Transverse colon (tissue), 4 donors: Measurements from ENCODE around the gene HID1. TPM values are rescaled to one million over a fixed set of nuclear protein-coding genes. Genes with fewer than 3 reads are reported as not detected.

Experiments used
- DNase-seq: peaks from one replicate; pipeline ENCODE4 v3.0.0-alpha.2; 2019
- H3K27ac ChIP-seq, 4 donors: fragments of 200-600 bp; sonication (generic); 2 replicates each; pipeline ENCODE4 v1.5.1; 2016 to 2018; ENCODE audit warnings: inconsistent platforms in 4 of 4
- H3K27me3 ChIP-seq: fragments of 200-600 bp; sonication (generic); 2 replicates; pipeline ENCODE4 v1.5.1; 2017; ENCODE audit warnings: inconsistent platforms
- H3K36me3 ChIP-seq, 4 donors: fragments of 200-600 bp; sonication (generic); 2 replicates each; pipeline ENCODE4 v1.5.1; 2017 to 2019; ENCODE audit warnings: inconsistent platforms in 4 of 4
- H3K4me1 ChIP-seq, 4 donors: fragments of 200-600 bp; sonication (generic); 2 replicates each; pipeline ENCODE4 v1.5.1; 2017 to 2020; ENCODE audit warnings: inconsistent platforms in 4 of 4
- H3K4me3 ChIP-seq, 4 donors: fragments of 200-600 bp; sonication (generic); 1 replicate in 1 of 4; 2 replicates in 3 of 4; pipeline versions ENCODE4 v1.5.1 to v1.6.1; 2017 to 2019; ENCODE audit warnings: inconsistent platforms in 4 of 4
- H3K9me3 ChIP-seq, 2 donors: fragments of 200-600 bp; sonication (generic); 2 replicates each; pipeline ENCODE4 v1.5.1; 2017 to 2019; ENCODE audit warnings: inconsistent platforms in 2 of 2
- CTCF ChIP-seq, 5 experiments: fragments of 200-600 bp in 3 of 5; fragments of 450-650 bp in 2 of 5; sonication (generic) in 3 of 5; IDR thresholded peaks; 1 replicate in 2 of 5; 2 replicates in 3 of 5; pipeline ENCODE4 v1.5.1; 2016 to 2017; ENCODE audit warnings: antibody characterized with exemption in 5 of 5, inconsistent platforms in 3 of 5, mild to moderate bottlenecking in 2 of 5, moderate library complexity in 1 of 5
- EP300 ChIP-seq: sonication (generic); formaldehyde crosslinking; IDR thresholded peaks from one replicate; pipeline ENCODE4 v1.6.1; 2017; ENCODE audit warnings: antibody characterized with exemption, low read depth
- POLR2A ChIP-seq: fragments of 450-650 bp; IDR thresholded peaks from one replicate; pipeline ENCODE4 v1.6.1; 2016; ENCODE audit warnings: antibody characterized with exemption, mild to moderate bottlenecking, moderate library complexity
- POLR2AphosphoS5 ChIP-seq, 3 donors: sonication (generic); formaldehyde crosslinking; IDR thresholded peaks; one replicate each; pipeline ENCODE4 v1.6.1; 2016; ENCODE audit warnings: antibody characterized with exemption in 3 of 3
- WGBS, 2 donors: methylation state at CpG; one replicate each; pipeline ENCODE4 v1.1.5; 2018; ENCODE audit warnings: low coverage in 1 of 2; 5-methylcytosine and 5-hydroxymethylcytosine counted together
- in situ Hi-C, 4 donors: fragments of 200-750 bp; cut with MboI; loops; one replicate each; pipeline versions ENCODE4 v1.15.0 to v1.15.1; 2017; ENCODE audit warnings: low sequenced_read_pairs in 3 of 4, low pct_ligation_motif_present in 1 of 4, low pct_unique_long_range_greater_than_20kb in 1 of 4
- intact Hi-C: fragments of 100-400 bp; cut with DNase I; formaldehyde crosslinking; loops from one replicate; pipeline ENCODE4 v1.15.1; 2023; ENCODE audit warnings: low total_unique reads
- total RNA-seq, 4 donors: library from RNA; depleted of rRNA; stranded (reverse); fragments of >200 nt; gene quantifications; one replicate each; pipeline ENCODE4 v1.1.0, GENCODE V29; 2016

Gene HID1
- total RNA-seq, 4 donors from 2014 or later, result 30.2 to 221 (median 50.7) TPM

DNA sequence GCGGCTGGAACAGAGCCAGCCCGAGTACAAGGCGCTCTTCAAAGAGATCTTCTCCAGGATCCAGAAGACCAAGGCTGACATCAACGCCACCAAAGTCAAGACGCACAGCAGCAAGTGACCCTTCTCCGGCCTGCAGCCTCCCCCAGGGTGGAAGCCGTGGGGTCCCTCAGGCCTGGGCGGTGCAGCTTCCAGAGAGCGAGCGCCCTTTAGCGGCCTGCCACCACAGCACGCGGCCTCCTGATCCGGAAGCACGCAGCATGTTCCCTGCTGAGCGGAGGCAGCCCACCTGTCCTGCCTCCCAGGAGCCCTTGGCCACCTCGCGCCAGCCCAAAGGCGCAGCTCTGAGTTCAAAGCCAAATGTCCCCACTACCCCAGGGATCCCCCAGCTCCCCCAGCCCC, 31.4 kb upstream of the HID1 start:
- H3K4me3 ChIP-seq, result no peak overlapping the region
- WGBS, 2 donors, result 93% methylated on average over 19 of the region's 19 CpGs; no CpG with 5 or more reads in 1 of the 2 donors
- intact Hi-C loops, result no loop called here
- no peaks in the 10 kb centered on the region for H3K9me3 ChIP-seq
- H3K27ac ChIP-seq, result no peak overlapping the region
- no peak for DNase-seq
- no peaks in the 10 kb centered on the region for H3K27me3 ChIP-seq
- TF ChIP-seq EP300 (no peak), POLR2A (no peak)
- no peaks in the 10 kb centered on the region for H3K36me3 ChIP-seq
- H3K4me1 ChIP-seq, result peaks cover 0 to 2% (median under 1%) of the 10 kb centered on the region in 4 donors
- in situ Hi-C loops, result no loop called here

- Histone ChIP-seq H3K9me3 (no peaks in the 10 kb centered on the region), H3K27me3 (no peaks in the 10 kb centered on the region), H3K4me1 (no peaks in the 10 kb centered on the region), H3K36me3 (no peaks in the 10 kb centered on the region), H3K4me3 (no peak overlapping the region), H3K27ac (no peak overlapping the region)
- TF ChIP-seq EP300 (no peak), POLR2AphosphoS5 (IDR thresholded peaks at IDR 0.05) (no peak), CTCF (IDR thresholded peaks at IDR 0.05) (no peak), POLR2A (no peak)
- intact Hi-C loops, result no loop called here
- in situ Hi-C loops, result no loop called here
- WGBS, 2 donors, result 88 to 100% methylated on average over 6 to 76 of the region's 76 CpGs
- DNase-seq, result no peak
Measured at GRCh38 chr17:75003070-75003956, 30.8 kb upstream of the HID1 start.

- in situ Hi-C loops, result no loop called here
- WGBS, 2 donors, result 84% methylated on average over 14 of the region's 15 CpGs; no CpG with 5 or more reads in 1 of the 2 donors
- TF ChIP-seq EP300, result no peak
- no peak for TF ChIP-seq POLR2AphosphoS5 (IDR thresholded peaks at IDR 0.05)
- TF ChIP-seq POLR2A, result no peak
- TF ChIP-seq CTCF (IDR thresholded peaks at IDR 0.05), result no peak
Measured at GRCh38 chr17:75001915-75002843, 29.6 kb upstream of the HID1 start.

GRCh38 chr17:74999523-74999922, 27.0 kb upstream of the HID1 start:
- 84% methylated on average over 4 of the region's 4 CpGs; no CpG with 5 or more reads in 1 of the 2 donors for WGBS, 2 donors
- TF ChIP-seq CTCF (IDR thresholded peaks at IDR 0.05), result no peak
- TF ChIP-seq EP300, result no peak
- TF ChIP-seq POLR2A, result no peak
- TF ChIP-seq POLR2AphosphoS5 (IDR thresholded peaks at IDR 0.05), result no peak
- intact Hi-C loops, result no loop called here
- H3K4me1 ChIP-seq, result no peaks in the 10 kb centered on the region
- no peaks in the 10 kb centered on the region for H3K9me3 ChIP-seq
- H3K4me3 ChIP-seq, result no peak overlapping the region
- no peak for DNase-seq
- no peak overlapping the region for H3K27ac ChIP-seq
- in situ Hi-C loops, result no loop called here
- H3K27me3 ChIP-seq, result no peaks in the 10 kb centered on the region
- H3K36me3 ChIP-seq, result no peaks in the 10 kb centered on the region

More at GRCh38 chr17:75001915-75002843, 29.6 kb upstream of the HID1 start:
- Histone ChIP-seq H3K4me3 (no peak overlapping the region), H3K4me1 (no peaks in the 10 kb centered on the region), H3K27me3 (no peaks in the 10 kb centered on the region), H3K36me3 (no peaks in the 10 kb centered on the region), H3K9me3 (no peaks in the 10 kb centered on the region), H3K27ac (no peak overlapping the region)
- DNase-seq, result no peak
- intact Hi-C loops, result no loop called here
